ENCODE measurements around the gene BNIP5.

BNIP5 gene

DNA sequence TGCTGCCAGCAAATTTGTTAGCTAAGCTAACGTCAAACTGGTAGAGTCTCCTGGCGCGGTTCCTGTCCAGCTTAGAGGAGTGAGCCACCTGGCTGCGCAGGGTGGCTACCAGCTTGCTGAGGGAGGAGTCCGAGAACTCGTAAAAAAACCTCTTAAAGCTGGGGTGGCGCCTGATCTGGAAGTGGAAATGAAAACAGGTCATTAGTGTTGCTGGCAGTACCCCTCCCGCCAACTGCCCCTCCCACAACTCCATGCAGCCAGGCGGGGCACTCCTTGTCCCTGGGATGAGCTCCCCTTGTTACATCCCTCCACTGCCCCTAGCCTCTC lies 17.3 kb downstream of the BNIP5 start (continued):
- TF ChIP-seq, protein P1, sequence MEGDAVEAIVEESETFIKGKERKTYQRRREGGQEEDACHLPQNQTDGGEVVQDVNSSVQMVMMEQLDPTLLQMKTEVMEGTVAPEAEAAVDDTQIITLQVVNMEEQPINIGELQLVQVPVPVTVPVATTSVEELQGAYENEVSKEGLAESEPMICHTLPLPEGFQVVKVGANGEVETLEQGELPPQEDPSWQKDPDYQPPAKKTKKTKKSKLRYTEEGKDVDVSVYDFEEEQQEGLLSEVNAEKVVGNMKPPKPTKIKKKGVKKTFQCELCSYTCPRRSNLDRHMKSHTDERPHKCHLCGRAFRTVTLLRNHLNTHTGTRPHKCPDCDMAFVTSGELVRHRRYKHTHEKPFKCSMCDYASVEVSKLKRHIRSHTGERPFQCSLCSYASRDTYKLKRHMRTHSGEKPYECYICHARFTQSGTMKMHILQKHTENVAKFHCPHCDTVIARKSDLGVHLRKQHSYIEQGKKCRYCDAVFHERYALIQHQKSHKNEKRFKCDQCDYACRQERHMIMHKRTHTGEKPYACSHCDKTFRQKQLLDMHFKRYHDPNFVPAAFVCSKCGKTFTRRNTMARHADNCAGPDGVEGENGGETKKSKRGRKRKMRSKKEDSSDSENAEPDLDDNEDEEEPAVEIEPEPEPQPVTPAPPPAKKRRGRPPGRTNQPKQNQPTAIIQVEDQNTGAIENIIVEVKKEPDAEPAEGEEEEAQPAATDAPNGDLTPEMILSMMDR (tag by site-specific recombination; IDR thresholded peaks at IDR 0.05): peak; percentile 68; the same call in 1 of the 2 replicates
- TF ChIP-seq ZNF621 (tag by site-specific recombination; IDR thresholded peaks at IDR 0.05) (no peak), REPIN1 (tag by site-specific recombination; IDR thresholded peaks at IDR 0.05; ENCODE audit: low read depth) (no peak), YY1 (tag by site-specific recombination; IDR thresholded peaks at IDR 0.05) (no peak), ZNF292 (tag by site-specific recombination; IDR thresholded peaks at IDR 0.05; ENCODE audit: borderline replicate concordance, low read depth) (no peak), GLI4 (tag by site-specific recombination; IDR thresholded peaks at IDR 0.05) (no peak), SP7 (tag by site-specific recombination; IDR thresholded peaks at IDR 0.05) (peak; percentile 64), ZNF514 (tag by site-specific recombination; IDR thresholded peaks at IDR 0.05) (no peak), ZSCAN30 (tag by site-specific recombination; IDR thresholded peaks at IDR 0.05) (peak; percentile 67; the same call in 1 of the 2 replicates), ZNF138 (tag by site-specific recombination; IDR thresholded peaks at IDR 0.05; ENCODE audit: borderline replicate concordance) (no peak), KLF1 (tag by site-specific recombination; IDR thresholded peaks at IDR 0.05) (peak; percentile 99), MEIS1 (CRISPR knock-in tag; IDR thresholded peaks at IDR 0.05; ENCODE audit: borderline replicate concordance) (no peak), ZNF423 (tag by site-specific recombination; IDR thresholded peaks at IDR 0.05) (no peak), ZNF426 (tag by site-specific recombination; IDR thresholded peaks at IDR 0.05) (no peak), TRIM28 (IDR thresholded peaks at IDR 0.05; ENCODE audit: borderline replicate concordance, low read length) (no peak), ZNF76 (tag by site-specific recombination; IDR thresholded peaks at IDR 0.05; ENCODE audit: borderline replicate concordance, low read depth) (no peak), KLF10 (tag by site-specific recombination; IDR thresholded peaks at IDR 0.05) (no peak), ZNF658 (tag by site-specific recombination; IDR thresholded peaks at IDR 0.05) (no peak), ZNF792 (tag by site-specific recombination; IDR thresholded peaks at IDR 0.05) (no peak), ZNF221 (tag by site-specific recombination; IDR thresholded peaks at IDR 0.05; ENCODE audit: borderline replicate concordance) (no peak), ZNF274 (IDR thresholded peaks at IDR 0.05; ENCODE audit: low read length) (no peak), ZNF274 (tag by site-specific recombination; IDR thresholded peaks at IDR 0.05; ENCODE audit: borderline replicate concordance) (no peak), ZNF311 (tag by site-specific recombination; IDR thresholded peaks at IDR 0.05; ENCODE audit: borderline replicate concordance) (no peak), ZNF610 (tag by site-specific recombination; IDR thresholded peaks at IDR 0.05; ENCODE audit: borderline replicate concordance) (no peak)
- TF ChIP-seq, protein P2, sequence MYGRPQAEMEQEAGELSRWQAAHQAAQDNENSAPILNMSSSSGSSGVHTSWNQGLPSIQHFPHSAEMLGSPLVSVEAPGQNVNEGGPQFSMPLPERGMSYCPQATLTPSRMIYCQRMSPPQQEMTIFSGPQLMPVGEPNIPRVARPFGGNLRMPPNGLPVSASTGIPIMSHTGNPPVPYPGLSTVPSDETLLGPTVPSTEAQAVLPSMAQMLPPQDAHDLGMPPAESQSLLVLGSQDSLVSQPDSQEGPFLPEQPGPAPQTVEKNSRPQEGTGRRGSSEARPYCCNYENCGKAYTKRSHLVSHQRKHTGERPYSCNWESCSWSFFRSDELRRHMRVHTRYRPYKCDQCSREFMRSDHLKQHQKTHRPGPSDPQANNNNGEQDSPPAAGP (tag by site-specific recombination; IDR thresholded peaks at IDR 0.05): peak; percentile 70
- TF ChIP-seq, protein P3, sequence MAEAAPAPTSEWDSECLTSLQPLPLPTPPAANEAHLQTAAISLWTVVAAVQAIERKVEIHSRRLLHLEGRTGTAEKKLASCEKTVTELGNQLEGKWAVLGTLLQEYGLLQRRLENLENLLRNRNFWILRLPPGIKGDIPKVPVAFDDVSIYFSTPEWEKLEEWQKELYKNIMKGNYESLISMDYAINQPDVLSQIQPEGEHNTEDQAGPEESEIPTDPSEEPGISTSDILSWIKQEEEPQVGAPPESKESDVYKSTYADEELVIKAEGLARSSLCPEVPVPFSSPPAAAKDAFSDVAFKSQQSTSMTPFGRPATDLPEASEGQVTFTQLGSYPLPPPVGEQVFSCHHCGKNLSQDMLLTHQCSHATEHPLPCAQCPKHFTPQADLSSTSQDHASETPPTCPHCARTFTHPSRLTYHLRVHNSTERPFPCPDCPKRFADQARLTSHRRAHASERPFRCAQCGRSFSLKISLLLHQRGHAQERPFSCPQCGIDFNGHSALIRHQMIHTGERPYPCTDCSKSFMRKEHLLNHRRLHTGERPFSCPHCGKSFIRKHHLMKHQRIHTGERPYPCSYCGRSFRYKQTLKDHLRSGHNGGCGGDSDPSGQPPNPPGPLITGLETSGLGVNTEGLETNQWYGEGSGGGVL (tag by site-specific recombination; IDR thresholded peaks at IDR 0.05): peak; percentile 76
- TF ChIP-seq, protein P4, sequence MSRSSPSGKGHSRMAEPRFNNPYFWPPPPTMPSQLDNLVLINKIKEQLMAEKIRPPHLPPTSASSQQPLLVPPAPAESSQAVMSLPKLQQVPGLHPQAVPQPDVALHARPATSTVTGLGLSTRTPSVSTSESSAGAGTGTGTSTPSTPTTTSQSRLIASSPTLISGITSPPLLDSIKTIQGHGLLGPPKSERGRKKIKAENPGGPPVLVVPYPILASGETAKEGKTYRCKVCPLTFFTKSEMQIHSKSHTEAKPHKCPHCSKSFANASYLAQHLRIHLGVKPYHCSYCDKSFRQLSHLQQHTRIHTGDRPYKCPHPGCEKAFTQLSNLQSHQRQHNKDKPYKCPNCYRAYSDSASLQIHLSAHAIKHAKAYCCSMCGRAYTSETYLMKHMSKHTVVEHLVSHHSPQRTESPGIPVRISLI (tag by site-specific recombination; IDR thresholded peaks at IDR 0.05): peak; percentile 47; the same call in 1 of the 2 replicates
- TF ChIP-seq, protein P5, sequence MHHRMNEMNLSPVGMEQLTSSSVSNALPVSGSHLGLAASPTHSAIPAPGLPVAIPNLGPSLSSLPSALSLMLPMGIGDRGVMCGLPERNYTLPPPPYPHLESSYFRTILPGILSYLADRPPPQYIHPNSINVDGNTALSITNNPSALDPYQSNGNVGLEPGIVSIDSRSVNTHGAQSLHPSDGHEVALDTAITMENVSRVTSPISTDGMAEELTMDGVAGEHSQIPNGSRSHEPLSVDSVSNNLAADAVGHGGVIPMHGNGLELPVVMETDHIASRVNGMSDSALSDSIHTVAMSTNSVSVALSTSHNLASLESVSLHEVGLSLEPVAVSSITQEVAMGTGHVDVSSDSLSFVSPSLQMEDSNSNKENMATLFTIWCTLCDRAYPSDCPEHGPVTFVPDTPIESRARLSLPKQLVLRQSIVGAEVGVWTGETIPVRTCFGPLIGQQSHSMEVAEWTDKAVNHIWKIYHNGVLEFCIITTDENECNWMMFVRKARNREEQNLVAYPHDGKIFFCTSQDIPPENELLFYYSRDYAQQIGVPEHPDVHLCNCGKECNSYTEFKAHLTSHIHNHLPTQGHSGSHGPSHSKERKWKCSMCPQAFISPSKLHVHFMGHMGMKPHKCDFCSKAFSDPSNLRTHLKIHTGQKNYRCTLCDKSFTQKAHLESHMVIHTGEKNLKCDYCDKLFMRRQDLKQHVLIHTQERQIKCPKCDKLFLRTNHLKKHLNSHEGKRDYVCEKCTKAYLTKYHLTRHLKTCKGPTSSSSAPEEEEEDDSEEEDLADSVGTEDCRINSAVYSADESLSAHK (tag by site-specific recombination; IDR thresholded peaks at IDR 0.05): no peak
- TF ChIP-seq, protein P6, sequence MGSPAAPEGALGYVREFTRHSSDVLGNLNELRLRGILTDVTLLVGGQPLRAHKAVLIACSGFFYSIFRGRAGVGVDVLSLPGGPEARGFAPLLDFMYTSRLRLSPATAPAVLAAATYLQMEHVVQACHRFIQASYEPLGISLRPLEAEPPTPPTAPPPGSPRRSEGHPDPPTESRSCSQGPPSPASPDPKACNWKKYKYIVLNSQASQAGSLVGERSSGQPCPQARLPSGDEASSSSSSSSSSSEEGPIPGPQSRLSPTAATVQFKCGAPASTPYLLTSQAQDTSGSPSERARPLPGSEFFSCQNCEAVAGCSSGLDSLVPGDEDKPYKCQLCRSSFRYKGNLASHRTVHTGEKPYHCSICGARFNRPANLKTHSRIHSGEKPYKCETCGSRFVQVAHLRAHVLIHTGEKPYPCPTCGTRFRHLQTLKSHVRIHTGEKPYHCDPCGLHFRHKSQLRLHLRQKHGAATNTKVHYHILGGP (tag by site-specific recombination; IDR thresholded peaks at IDR 0.05): no peak
